ENCODE results near the gene COL1A2. TPM values are rescaled to one million over a fixed set of nuclear protein-coding genes. Genes with fewer than 3 reads are reported as not detected.

Gene COL1A2
- total RNA-seq, 4 donors from 2014 or later: 59.1 to 10,885 (median 259) TPM

DNA sequence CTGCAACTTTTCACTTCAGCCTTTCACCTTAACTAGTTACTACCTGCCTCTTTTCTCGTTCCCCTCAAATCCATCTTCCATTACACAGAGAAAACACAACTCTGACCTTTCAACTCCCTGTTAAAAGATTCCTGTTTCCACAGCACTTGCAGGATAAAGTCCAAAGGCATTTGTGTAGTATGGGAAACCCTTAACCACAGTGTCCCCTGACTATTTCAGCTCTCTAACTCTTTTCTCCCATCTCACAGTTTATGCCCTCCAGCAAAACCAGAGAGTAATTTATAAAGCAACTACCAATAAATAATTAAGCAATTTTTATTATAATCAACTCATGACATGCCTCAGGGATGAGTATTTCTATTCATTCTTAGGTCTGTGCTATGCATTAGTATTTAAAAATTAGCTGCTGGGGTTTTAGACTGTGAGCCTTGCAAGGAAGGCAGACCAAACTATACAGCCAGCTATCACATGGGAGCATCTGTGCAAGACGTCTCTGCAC lies 51.0 kb downstream of the COL1A2 start:
- intact Hi-C loops (cut with DNase I; ENCODE audit: low total_unique reads): no loop called here
- H3K36me3 ChIP-seq: peaks cover 0 to 2% of the 10 kb centered on the region in 2 donors

DNA sequence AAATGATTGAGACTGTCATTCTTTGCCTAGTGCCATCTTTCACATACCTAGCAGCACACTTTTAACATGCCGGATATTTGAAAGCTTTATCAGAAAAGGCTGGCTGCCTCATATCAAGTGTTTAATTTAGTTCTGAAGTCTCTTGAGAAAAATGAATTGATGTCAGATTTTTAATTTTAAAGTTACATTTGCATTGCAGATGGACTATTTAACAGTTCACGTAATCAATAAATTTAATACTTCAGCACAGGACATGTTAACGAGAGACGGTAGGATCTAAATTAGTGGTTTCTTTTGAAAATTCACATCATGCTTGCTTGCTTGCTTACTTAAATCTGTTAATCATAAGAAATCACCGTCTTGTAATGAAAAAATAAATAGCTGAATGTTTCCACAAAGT lies 51.6 kb downstream of the COL1A2 start:
- intact Hi-C loops (cut with DNase I; ENCODE audit: low total_unique reads): no loop called here
- TF ChIP-seq POLR2A (IDR thresholded peaks at IDR 0.05): no peak
- TF ChIP-seq, protein P1, sequence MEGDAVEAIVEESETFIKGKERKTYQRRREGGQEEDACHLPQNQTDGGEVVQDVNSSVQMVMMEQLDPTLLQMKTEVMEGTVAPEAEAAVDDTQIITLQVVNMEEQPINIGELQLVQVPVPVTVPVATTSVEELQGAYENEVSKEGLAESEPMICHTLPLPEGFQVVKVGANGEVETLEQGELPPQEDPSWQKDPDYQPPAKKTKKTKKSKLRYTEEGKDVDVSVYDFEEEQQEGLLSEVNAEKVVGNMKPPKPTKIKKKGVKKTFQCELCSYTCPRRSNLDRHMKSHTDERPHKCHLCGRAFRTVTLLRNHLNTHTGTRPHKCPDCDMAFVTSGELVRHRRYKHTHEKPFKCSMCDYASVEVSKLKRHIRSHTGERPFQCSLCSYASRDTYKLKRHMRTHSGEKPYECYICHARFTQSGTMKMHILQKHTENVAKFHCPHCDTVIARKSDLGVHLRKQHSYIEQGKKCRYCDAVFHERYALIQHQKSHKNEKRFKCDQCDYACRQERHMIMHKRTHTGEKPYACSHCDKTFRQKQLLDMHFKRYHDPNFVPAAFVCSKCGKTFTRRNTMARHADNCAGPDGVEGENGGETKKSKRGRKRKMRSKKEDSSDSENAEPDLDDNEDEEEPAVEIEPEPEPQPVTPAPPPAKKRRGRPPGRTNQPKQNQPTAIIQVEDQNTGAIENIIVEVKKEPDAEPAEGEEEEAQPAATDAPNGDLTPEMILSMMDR (IDR thresholded peaks at IDR 0.05): no peak
- H3K4me3 ChIP-seq: no peak overlapping the region
- H3K9me3 ChIP-seq: no peaks in the 10 kb centered on the region
- no peak for DNase-seq
- no peaks in the 10 kb centered on the region for H3K4me1 ChIP-seq
- no peak overlapping the region for H3K27ac ChIP-seq
- peaks cover 0 to 2% of the 10 kb centered on the region in 2 donors for H3K36me3 ChIP-seq
- H3K27me3 ChIP-seq: no peaks in the 10 kb centered on the region

More for the DNA sequence above, 51.0 kb downstream of the COL1A2 start:
- DNase-seq: no peak
- Histone ChIP-seq H3K4me1 (no peaks in the 10 kb centered on the region), H3K27me3 (no peaks in the 10 kb centered on the region), H3K9me3 (no peaks in the 10 kb centered on the region), H3K27ac (no peak overlapping the region), H3K4me3 (no peak overlapping the region)
- TF ChIP-seq, protein P1 (IDR thresholded peaks at IDR 0.05): no peak
- TF ChIP-seq POLR2A (IDR thresholded peaks at IDR 0.05): no peak

DNA sequence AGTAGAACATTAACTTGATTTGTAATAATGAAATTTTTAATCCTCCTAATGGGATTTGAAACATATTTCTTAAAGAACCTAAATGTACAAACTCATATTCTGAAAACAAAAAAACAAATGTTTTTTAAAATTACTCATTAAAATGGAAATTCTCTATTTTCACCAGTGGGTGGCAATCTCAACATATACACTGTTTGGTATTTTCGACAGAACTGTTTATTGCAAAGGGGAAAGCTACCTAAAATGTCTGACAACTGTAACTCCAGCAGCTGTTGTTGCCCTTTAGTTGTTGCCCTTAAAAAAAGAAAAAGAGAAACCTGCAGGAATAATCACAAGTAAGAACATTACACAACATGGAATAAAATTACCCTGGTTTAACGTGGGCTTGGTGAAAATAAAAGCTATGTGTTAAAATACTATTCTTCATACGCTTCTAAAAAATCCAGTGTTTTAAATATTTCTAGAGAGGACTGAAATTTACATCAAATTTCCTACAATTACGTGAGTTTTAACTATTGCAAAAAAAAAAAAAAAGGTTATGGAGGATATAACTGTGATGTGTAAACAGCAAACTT lies 54.5 kb downstream of the COL1A2 start:
- intact Hi-C loops (cut with DNase I; ENCODE audit: low total_unique reads): no loop called here

DNA sequence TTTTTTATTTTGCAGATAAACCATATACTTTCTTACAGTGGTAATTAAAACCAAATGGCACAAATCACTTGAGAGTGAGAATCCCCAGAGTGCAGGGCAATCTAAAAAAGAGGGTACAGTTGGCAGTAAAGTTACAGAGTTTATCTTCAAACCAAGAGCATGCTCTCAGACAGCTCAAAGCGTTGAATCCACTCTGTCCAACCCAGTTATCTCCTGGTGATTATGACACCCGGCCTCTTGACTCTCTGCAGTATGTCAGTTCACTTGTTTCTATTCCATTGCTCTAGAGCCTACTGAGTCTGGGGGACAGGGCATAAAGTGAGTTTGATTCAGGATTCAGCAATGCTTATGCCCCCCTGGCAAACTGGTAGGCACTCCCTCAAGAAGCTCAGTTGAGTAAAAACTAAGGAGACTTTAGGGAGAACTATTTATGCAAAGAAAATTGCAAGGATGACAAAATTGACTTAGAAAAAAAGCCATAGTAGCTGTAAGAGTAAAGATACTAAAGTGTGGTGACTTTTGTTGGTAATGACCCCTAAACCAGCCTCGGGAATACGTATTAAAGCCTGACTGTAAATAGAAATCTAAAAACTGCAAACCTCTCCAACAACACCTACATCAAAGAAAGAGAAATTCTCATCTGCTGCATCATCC lies 55.5 kb downstream of the COL1A2 start:
- H3K36me3 ChIP-seq: peaks cover 0 to 2% of the 10 kb centered on the region in 2 donors
- no peaks in the 10 kb centered on the region for H3K4me1 ChIP-seq
- TF ChIP-seq, protein P1 (IDR thresholded peaks at IDR 0.05): no peak
- no peak for TF ChIP-seq POLR2A (IDR thresholded peaks at IDR 0.05)
- H3K4me3 ChIP-seq: no peak overlapping the region
- DNase-seq: no peak
- intact Hi-C loops (cut with DNase I; ENCODE audit: low total_unique reads): no loop called here
- H3K9me3 ChIP-seq: no peaks in the 10 kb centered on the region
- no peaks in the 10 kb centered on the region for H3K27me3 ChIP-seq
- H3K27ac ChIP-seq: no peak overlapping the region

More for the DNA sequence above, 54.5 kb downstream of the COL1A2 start:
- peaks cover 0 to 2% of the 10 kb centered on the region in 2 donors for H3K36me3 ChIP-seq
- no peak for DNase-seq
- TF ChIP-seq, protein P1 (IDR thresholded peaks at IDR 0.05): peak; percentile 47 to 66 (median 57)
- TF ChIP-seq POLR2A (IDR thresholded peaks at IDR 0.05): no peak
- no peaks in the 10 kb centered on the region for H3K27me3 ChIP-seq
- no peak overlapping the region for H3K27ac ChIP-seq
- H3K9me3 ChIP-seq: no peaks in the 10 kb centered on the region
- no peaks in the 10 kb centered on the region for H3K4me1 ChIP-seq
- H3K4me3 ChIP-seq: no peak overlapping the region

DNA sequence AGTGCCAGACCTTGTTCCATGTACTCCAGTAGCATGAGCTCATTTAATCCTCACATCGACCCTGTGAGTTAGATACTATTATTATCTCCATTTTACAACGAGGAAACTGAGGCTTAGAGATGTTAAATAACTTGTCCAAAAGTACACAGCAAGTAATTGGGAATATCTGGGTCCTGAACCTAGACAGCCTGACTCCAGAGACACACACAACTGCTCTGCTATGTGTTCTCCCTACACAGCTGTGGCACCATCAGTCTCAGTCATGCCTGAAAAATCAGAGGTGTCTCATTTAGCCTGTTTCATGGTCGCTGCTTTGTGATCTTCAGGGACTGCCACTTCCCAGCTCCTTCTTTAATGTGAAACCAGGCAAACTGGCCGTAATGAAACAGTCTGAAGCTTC lies 56.5 kb downstream of the COL1A2 start:
- Histone ChIP-seq H3K36me3 (peaks cover 0 to 2% of the 10 kb centered on the region in 2 donors), H3K4me1 (no peaks in the 10 kb centered on the region), H3K4me3 (no peak overlapping the region), H3K27ac (no peak overlapping the region), H3K9me3 (no peaks in the 10 kb centered on the region), H3K27me3 (no peaks in the 10 kb centered on the region)
- DNase-seq: no peak
- TF ChIP-seq, protein P1 (IDR thresholded peaks at IDR 0.05): no peak
- intact Hi-C loops (cut with DNase I; ENCODE audit: low total_unique reads): no loop called here
